ENCODE results near the gene CDH22.

Gene CDH22

DNA sequence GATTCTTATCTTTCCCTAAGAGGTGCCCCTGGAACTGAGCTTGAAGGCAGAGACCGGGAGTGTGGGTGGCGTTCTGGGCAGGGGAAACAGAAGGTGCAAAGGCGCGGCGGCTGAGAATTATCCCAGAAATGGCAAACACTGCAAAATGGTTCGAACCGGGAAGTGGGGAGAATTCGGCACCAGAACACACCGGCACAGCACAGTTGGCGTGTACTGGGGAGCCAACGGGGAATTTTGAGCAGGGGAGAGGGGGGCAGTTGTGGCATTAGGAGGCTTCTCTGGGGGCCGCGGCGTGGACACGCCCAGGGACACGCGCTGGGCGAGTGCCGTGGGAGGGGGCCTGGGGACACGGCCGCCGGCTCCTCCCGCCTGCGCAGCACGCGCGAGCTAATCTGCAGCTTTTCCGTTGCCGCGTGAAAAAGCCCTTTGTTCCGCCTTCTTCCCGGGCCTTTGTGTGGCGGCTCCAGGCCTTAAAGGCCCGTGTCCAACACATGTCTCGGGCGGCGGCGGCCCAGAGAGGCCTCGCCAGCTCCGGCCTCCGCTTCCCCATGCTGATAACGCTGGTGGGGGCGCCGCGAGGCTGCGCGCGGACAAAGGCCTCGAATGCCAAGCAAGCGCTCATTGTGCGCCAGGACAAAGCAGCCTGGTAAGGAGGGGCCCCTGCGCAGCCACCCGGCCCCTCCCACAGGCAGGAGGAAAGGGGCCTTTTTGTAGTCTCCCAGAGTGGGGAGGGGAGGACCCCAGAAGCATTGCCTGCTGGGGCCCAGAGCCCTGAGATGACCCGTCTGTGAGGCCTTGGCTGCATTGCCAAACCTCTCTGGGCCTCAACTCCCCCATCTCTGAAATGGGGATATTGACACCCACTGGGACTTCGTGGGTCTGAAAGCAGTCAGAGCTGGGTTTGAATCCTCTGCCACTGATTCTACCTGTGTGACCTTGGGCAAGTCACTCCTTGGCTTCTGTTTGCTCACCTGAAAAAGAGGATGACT is 107.4 kb downstream of the CDH22 start:
- DNase-seq: peak in 41 of 56 donors; percentile 7 to 80 (median 39)

DNA sequence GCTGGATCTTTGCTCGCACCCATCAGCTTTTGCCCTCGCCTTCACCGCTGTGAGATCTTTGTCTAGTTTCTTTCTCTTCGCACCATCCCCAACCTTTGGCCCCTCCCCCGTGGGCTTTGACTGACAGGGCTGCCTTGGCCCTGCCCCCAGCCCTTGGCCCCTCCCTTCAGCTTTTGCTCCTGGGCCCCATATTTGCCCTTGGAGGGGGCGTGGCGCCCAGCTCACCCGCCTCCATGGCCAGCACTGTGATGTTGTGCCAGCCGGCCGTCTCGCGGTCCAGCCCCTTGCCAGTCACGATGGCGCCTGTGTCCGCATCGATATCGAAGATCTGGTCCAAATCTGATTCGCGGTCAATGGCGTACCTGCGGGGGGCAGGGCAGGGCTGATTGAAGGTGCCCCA is 109.1 kb downstream of the CDH22 start:
- no peak for DNase-seq

DNA sequence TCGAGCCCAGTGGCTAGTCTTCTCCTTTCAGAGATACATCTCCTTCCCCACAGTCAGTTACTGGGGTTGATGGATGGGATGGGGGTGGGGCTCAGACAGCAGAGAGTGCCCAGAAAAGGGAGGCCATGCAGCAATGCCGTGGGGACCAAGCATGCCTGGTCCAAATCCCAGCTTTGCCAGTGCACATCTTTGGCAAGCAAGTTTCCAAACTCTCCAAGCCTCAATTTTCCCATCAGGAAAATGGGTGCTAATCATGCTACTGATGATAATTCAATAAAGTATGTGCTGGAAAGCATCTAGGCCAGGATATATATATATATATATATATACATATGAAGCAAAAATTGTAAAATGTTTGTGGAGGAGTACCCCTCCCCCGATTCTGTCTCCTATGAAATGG is 111.3 kb downstream of the CDH22 start:
- no peak for DNase-seq

DNA sequence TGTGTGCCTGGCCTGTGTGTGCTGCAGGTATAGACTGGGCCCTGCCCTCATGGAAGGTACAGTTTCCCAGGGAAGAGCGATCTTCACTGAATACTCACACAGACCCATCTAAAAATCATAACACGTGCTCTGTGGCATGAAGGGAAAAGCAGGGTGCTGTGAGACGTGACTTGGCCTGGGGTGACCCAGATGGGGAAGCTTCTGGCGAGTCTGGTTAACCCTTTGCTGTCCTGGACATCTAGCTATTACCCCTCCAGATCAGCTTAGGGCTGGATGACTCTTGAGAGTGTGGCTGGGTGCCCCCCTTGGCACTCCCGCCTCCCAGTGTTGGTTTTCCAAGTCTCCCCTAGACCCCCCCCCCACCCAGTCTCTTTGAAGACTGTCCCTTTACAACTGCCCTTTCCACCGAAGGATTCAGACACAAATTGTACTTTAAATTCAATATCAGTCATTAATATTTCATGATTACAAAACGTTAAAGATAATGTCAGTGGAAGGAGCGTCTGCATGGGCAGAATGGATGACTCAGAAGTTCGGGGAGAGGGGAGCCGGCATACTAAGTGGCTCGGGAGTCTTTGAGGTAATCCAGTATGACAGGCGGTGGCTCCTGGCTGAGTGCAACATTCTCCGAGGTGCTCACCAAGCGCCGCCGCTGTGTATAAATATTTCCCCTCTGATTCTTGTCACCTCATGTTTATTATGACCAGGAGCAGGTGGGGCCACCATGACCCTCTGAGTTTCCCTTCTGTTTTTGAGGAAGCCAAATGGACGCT is 112.8 kb downstream of the CDH22 start:
- peak in 4 of 56 donors; percentile 18 to 45 (median 26) for DNase-seq

DNA sequence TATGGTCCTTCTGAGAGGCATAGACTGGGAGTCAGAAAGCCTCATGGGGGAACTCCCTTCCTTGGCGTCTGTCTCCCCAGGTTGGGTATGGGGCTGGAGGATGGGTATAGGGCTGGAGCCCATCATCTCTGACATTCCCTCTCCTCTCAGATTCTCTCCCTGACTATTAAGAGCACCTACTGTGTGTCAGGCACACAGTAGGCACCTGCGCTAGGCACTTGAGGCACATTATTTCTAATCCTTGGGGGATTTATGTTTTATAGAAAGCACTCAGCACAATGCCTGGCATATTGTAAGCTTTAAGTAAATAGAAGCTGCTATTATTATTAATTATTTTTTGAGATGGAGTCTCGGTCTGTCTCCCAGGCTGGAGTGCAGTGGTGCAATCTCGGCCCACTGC is 113.9 kb downstream of the CDH22 start:
- no peak for DNase-seq

DNA sequence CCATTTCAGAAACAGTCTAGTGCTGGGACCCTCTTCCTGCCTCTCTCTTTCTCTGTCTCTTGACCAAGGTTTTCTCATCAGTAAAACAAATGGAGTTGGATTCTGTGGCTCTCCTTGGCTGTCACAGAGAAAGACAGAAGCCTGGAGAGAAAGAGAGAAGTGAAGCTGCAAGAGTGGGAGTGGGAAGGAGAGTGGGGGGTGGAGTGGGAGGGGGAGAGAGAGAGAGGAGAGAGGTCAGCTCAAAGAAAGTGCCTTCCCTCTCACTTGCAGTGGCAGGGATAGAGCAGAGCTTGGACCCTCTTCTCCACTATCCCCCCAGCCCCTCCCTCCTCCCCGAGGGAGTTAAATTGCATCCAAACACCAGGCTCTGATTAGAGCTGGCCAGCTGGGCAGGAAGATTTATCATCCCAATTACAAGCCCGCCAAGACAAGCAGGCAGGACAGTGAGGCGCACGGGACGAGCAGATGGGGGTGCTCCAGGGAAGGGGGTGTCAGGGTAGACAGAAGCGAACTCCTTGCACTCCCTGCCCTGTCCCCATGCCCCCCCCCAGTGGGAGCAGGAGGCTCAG is 115.8 kb downstream of the CDH22 start:
- DNase-seq: no peak

DNA sequence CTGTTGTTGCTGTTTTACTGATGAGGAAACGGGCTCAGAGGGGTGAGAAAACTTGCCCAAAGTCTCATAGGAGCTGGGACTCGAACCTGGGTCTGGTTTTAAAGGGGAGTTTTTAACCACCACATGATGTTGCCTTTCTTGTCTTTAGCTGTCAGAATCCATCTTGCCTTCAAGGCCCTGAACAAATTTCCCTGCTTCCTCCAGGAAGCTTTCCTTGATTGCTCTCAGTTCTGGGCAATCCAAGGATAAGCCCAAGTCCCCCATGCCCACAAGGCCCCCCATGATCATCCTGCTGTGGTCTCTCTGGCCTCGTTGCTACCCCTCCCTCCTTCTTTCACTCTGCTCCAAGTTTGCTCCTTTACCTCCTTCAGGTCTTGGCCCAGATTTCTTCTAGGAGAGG is 116.7 kb downstream of the CDH22 start:
- DNase-seq: no peak

DNA sequence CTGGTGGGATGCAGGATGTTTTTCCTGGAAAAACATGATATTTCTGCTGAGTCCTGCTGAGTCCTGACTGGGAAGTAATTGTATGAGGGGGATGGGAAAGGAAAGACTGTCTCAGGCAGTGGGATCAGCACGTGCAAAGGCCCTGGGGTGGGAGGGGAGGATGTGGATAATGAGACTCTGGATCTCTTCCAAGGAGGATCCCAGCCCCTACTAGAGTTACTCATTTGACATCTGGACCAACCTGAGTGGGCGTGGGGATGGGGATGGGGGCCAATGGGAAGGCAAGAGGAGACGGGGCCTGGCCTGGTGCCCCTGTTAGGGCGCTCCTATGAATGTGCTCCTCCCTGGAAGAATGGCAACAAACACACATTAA is 117.1 kb downstream of the CDH22 start:
- DNase-seq: no peak

DNA sequence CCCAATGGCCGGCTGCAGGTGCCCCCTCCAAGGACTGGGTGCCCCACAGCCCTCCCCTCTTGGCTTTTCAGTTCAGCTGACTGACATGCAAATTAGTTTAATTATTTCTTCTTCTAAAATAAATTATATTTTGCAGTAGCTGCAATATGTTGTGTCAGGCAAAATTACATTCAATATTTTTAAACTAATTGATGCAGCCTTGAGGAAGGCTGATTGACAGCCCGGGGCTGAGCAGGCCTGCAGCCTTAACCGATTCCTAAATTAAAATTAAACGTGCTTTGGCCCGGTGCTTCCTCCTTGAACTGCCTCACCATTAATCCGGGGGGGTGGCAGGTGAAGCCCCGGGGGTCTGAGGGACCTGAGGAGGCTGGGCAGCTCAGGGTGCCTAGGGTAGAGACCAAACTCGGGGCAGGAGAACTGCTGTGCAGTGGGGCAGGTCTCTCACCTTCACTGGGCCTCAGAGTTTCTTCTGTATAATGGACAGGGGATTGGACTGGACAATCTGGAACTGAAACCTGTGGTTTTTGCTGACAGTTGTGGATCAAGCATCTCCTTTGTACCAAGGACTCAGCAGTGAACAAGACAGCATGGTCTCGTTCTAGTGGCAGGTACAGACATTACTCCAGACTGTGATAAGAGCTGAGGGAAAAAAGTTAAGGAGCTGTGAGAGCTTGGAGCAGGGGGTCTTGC is 117.7 kb downstream of the CDH22 start:
- no peak for DNase-seq

DNA sequence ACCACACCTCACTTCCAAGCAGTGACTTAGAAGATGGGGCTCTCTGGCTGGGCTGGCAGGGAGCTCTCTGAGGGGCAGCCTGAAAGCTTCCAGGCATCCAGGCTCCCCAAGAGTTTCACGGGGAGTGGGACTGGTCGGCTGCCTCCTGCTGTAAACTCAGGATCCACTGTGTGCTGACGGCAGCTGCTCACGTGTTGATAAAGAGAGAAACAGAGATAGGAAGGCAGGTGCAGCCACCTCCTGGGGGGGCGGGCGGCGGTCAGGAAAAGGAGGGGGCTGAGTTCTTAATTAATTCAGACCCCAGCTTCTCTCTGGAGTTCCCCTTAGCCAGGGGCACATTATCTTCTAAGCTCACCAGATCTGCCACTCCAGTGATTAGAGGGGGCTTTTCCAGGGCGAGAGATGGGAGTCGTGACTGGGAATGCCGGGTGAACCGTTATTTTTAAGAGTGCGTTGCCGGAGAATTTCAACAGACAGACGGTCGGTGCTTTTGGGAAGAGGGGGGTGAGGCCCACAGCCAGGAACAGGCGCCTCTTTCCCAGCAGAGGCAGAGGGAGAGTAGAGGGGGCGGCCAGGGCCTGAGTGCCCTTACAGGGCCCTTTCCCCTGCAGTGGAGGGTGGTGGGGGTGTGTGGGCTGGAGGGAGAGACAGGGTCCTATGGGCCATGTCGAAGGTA is 119.3 kb downstream of the CDH22 start:
- DNase-seq: no peak

DNA sequence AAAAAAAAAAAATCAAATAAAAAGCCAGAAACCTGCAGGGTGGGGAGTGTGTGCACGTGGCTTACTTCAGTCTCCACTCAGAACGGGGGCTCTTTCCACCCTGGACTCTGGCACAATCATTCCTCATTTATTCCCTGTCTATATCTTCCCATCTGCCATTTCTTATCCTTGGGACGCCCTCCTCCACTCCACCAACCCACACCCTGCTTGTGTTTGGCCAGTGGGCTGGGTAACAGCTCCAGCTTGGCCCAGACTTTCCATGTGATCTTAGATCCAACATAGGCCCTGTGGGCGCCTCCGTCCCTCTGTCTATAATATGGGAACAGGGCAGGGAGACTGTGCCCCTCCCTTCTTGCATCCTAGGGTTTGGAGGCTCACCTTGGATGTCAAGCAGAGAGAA is 122.1 kb downstream of the CDH22 start:
- no peak for DNase-seq

DNA sequence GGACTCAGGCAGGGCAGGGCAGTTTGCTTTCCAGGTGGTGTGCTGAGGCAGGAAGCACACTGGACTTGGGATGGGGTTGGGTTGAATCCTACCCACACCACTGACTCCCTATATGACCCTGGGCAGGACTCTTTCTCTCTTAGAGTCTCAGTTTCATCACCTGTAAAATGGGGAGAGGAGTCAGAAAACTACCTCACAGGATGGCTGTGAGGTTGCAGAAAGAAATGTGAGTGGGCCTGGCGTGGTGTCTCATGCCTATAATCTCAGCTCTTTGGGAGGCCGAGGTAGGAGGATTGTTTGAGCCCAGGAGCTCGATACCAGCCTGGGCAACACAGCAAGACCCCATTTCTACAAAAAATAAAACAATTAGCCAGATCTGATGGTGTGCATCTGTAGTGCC is 122.9 kb downstream of the CDH22 start:
- DNase-seq: no peak

DNA sequence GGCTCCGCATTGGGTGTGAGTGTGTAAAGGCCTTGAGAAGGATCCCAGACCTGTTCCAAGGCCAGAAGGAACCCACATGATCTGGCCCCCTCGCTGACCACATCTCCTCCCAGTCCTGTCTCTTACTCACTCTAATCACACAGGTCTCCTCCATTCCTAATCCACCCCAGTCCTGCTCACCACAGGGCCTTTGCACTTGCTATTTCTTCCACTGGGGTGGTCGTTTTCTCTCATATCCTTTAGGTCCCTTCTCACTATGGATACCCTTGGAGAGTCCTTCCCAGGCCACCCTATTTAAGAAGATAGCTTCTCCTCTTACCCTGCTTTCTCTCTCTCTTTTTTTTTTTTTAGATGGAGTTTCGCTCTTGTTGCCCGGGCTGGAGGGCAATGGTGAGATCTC is 124.5 kb downstream of the CDH22 start:
- no peak for DNase-seq

DNA sequence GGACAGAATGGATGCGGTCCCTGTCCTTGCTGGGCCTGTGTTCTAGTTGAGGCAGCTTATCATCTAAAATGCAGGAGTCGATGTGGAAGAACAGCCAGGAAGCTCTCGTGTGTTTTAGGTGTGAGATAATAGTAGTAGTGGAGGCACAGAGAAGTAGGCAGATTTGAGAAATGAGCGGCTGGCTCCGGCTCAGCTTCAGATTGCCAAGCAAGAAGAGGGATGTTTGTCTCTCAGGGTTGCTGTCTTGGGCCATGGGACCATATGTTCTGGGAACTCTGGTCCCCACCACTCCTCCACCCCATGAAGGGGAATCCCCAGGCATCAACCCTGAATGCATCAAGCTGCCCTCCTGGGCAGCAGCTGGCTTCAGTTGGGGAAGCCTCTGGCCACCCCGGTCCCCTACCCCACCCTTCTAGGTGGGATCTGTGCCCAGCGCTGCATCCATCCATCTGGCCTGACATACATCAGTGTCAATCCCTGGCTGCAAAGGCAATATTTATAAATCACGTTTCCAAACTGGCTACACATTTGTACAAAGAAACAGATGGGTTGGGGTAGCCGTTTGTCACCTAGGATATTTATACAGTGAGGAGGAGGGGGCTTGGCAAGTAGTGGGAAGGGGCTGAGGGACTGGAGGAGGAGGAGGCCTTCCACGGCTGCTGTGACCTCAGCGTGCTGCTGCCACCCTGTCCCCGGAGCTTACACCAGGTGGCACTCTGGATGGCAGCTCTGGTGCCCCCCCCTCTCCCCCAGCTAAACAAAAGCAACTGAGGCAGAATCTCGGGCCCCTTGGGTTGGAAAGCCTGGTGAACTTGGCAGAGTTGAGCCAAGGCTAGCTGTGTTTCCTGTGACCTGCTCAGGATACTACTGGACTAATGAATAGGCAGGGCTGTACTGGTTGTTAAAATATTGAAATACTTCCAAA is 125.8 kb downstream of the CDH22 start:
- no peak for DNase-seq

DNA sequence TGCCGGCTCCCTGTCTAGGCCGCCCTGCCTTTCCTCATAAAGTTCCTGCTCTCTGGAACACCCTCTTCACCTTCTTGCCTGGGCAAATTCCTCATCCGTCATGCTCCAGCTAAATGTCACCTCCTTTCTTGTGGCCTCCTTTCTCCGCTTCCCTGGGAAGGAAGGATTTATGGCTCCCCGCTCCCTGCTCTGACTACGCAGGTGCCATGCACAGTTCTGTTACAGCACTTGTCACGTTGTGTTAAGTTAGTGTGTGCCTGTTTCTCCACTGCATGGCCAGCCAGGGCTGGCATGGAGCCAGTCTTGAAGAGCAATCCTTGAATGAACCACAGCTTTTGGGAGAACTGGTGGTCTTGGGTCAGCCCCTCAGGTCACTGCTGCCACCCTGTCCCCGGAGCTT is 128.4 kb downstream of the CDH22 start:
- DNase-seq: no peak

DNA sequence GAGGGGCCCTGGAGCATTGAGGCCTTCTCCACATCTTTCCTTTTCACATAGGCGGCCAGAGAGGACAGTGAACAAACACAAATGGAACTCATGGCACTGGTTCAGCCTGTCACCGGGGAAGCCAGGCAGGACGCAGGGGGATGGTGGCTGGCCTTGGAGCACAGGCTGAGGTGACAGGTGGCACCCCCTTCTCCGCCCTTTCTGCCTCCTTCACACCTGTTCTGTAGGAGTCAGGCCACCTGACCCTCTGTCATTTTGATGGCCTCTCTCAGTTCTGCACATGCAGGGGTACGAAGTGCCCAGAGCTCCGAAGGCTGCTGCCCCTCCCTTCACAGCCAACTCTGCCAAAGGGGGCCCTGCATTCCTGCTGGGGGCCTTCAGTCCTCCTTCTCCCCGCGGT is 129.4 kb downstream of the CDH22 start:
- no peak for DNase-seq

DNA sequence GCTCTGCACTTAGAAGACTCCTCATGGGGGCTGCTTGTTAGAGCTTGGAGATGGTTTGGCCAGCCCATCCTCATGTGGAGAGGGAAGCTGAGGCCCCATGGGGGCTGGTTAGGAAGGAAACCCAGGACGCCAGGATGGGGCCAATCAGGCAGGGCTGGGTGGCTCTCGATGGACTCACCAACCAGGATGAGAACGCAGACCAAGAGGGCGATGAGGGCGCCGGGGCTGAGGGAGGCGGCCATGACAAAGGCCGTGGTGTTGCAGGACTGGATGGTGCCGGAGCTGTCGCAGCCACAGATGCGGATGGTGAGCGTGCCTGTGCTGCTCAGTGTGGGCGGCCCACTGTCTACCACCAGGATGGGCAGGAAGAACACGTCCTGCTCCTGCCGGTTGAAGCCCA is 130.5 kb downstream of the CDH22 start:
- no peak for DNase-seq

DNA sequence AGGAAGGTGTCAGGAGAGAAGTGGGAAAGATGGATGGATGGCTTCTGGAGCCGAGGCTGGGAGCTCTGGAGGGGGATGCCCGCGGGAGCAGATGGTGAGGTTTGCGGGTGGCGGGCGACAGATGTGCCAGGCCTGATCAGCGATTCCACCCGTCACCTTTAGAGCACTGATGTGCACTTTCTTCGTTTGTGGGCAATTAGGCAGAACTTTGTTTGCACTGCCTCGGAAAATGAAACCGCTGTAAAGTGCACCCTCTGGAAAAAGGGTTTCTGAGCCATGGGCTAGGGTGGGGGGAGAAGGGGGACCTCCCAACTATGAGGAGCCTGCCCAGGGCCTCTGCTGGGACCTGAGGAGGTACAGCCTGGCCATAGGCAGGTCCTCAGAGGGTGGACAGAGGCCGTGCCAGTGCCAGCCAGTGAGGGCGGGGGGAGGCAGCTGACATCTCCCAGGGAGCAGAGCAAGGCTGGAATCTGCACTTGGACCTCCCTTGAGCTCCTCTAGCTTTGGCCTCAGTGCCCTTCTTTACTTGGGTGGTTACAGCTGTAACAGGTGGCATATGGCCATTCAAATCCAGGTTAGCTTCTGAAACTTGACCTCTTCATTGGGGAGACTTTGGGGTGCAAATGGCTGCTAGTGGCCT is 131.4 kb downstream of the CDH22 start:
- DNase-seq: no peak

DNA sequence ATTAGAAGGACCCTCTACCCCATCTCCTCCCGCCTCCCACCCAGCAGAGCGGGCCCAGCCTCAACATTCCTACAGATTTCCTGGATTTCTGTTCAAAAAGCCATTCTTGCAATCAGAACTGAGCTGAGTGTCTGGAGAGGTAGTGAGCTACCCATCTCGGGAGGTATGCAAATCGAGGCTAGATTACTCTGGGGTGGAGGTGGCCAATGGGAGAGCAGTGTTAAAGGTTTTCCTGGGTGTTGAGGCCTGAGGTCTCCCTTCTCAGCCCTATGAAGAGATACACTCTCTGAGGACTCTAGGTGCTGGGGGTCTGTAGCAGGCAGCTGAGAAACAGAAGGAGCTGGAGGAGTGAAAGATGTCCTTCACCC is 133.2 kb downstream of the CDH22 start:
- no peak for DNase-seq
